Liver (tissue), 9 donors: ENCODE measurements around the gene SLC2A6. TPM values are rescaled to one million over a fixed set of nuclear protein-coding genes. Genes with fewer than 3 reads are reported as not detected.
A peak's percentile ranks its signal among the peaks of the same experiment; 100 is the strongest.

Source experiments
- DNase-seq: peaks from one replicate; pipeline ENCODE4 v3.0.0-alpha.2; 2017; ENCODE audit warnings: low spot score
- H3K27ac ChIP-seq, 2 donors: one replicate each; pipeline ENCODE4 v1.7.0; 2013; ENCODE audit warnings: inconsistent platforms in 2 of 2, low read length in 2 of 2, control low read depth in 1 of 2, low read depth in 1 of 2, mild to moderate bottlenecking in 1 of 2
- H3K27me3 ChIP-seq, 4 donors: one replicate each; pipeline versions ENCODE4 v1.6.1 to v1.7.0; 2013; ENCODE audit warnings: low read length in 3 of 4, inconsistent platforms in 1 of 4, mild to moderate bottlenecking in 1 of 4, moderate library complexity in 1 of 4; ENCODE audit not compliant: control insufficient read depth in 4 of 4, insufficient read depth in 4 of 4
- H3K36me3 ChIP-seq, 4 donors: one replicate each; pipeline versions ENCODE4 v1.6.1 to v1.7.0; 2013; ENCODE audit warnings: low read length in 3 of 4, mild to moderate bottlenecking in 3 of 4, low read depth in 1 of 4, moderate library complexity in 1 of 4; ENCODE audit not compliant: control insufficient read depth in 4 of 4, insufficient read depth in 3 of 4
- H3K4me1 ChIP-seq, 4 donors: one replicate each; pipeline versions ENCODE4 v1.6.1 to v1.7.0; 2013; ENCODE audit warnings: low read length in 3 of 4, mild to moderate bottlenecking in 3 of 4, moderate library complexity in 1 of 4; ENCODE audit not compliant: control insufficient read depth in 4 of 4, insufficient read depth in 4 of 4
- H3K4me3 ChIP-seq, 3 donors: one replicate each; pipeline versions ENCODE4 v1.6.1 to v1.7.0; 2013; ENCODE audit warnings: low read length in 3 of 3, control low read depth in 1 of 3, low read depth in 1 of 3, mild to moderate bottlenecking in 1 of 3
- H3K9ac ChIP-seq, 2 donors: one replicate each; pipeline ENCODE4 v1.7.0; 2013; ENCODE audit warnings: low read length in 2 of 2, mild to moderate bottlenecking in 2 of 2, moderate library complexity in 2 of 2, control low read depth in 1 of 2, low read depth in 1 of 2
- H3K9me3 ChIP-seq, 4 donors: one replicate each; pipeline versions ENCODE4 v1.6.1 to v1.7.0; 2013; ENCODE audit warnings: low read length in 3 of 4; ENCODE audit not compliant: control insufficient read depth in 4 of 4
- ATF3 ChIP-seq: IDR thresholded peaks from 2 replicates; pipeline ENCODE4 v1.6.1; 2016; ENCODE audit warnings: antibody characterized with exemption
- CTCF ChIP-seq: fragments of 150-350 bp; IDR thresholded peaks from 2 replicates; pipeline ENCODE4 v1.5.1; 2017; ENCODE audit warnings: improper control_type of control experiment, low read depth, low read length; ENCODE audit not compliant: missing input control
- EGR1 ChIP-seq, 2 donors: IDR thresholded peaks; 2 replicates each; pipeline ENCODE4 v1.6.1; 2016 to 2018; ENCODE audit warnings: antibody characterized with exemption in 2 of 2, low read depth in 2 of 2
- FOXA1 ChIP-seq: IDR thresholded peaks from 2 replicates; pipeline ENCODE4 v1.6.1; 2016; ENCODE audit warnings: antibody characterized with exemption
- FOXA2 ChIP-seq: IDR thresholded peaks from 2 replicates; pipeline ENCODE4 v1.6.1; 2016; ENCODE audit warnings: antibody characterized with exemption
- GABPA ChIP-seq, 2 donors: IDR thresholded peaks in 1 of 2; conservative IDR thresholded peaks in 1 of 2; 2 replicates each; pipeline ENCODE4 v1.6.1; 2016; ENCODE audit warnings: antibody characterized with exemption in 2 of 2, mild to moderate bottlenecking in 1 of 2, moderate library complexity in 1 of 2
- HNF4A ChIP-seq, 2 donors: conservative IDR thresholded peaks; 2 replicates each; pipeline ENCODE4 v1.6.1; 2016; ENCODE audit warnings: antibody characterized with exemption in 2 of 2, mild to moderate bottlenecking in 2 of 2
- HNF4G ChIP-seq: IDR thresholded peaks from 2 replicates; pipeline ENCODE4 v1.6.1; 2016; ENCODE audit warnings: antibody characterized with exemption
- JUND ChIP-seq, 2 donors: IDR thresholded peaks; 2 replicates each; pipeline ENCODE4 v1.6.1; 2016; ENCODE audit warnings: antibody characterized with exemption in 2 of 2
- NR2F2 ChIP-seq: IDR thresholded peaks from 2 replicates; pipeline ENCODE4 v1.6.1; 2016; ENCODE audit warnings: antibody characterized with exemption
- RAD21 ChIP-seq, 2 donors: IDR thresholded peaks; 2 replicates each; pipeline ENCODE4 v1.6.1; 2016; ENCODE audit warnings: antibody characterized with exemption in 2 of 2, mild to moderate bottlenecking in 2 of 2
- RXRA ChIP-seq, 2 donors: IDR thresholded peaks; 2 replicates each; pipeline ENCODE4 v1.6.1; 2017 to 2018; ENCODE audit warnings: antibody characterized with exemption in 2 of 2, mild to moderate bottlenecking in 1 of 2
- SP1 ChIP-seq: IDR thresholded peaks from 2 replicates; pipeline ENCODE4 v1.6.1; 2018; ENCODE audit warnings: antibody characterized with exemption, mild to moderate bottlenecking
- TAF1 ChIP-seq: conservative IDR thresholded peaks from 2 replicates; pipeline ENCODE4 v1.6.1; 2016; ENCODE audit warnings: antibody characterized with exemption, mild to moderate bottlenecking
- YY1 ChIP-seq: IDR thresholded peaks from 2 replicates; pipeline ENCODE4 v1.6.1; 2016; ENCODE audit warnings: antibody characterized with exemption, mild to moderate bottlenecking
- WGBS: extraction: QIAGEN DNeasy Blood & Tissue Kit; methylation state at CpG from one replicate; pipeline ENCODE4 v1.1.7; 2013; 5-methylcytosine and 5-hydroxymethylcytosine counted together
- polyA plus RNA-seq, 2 donors: library from polyadenylated mRNA; stranded (reverse) in 1 of 2; unstranded in 1 of 2; fragments of 200-250 nt in 1 of 2; fragments of >200 nt in 1 of 2; fragmentation: Nextera tagmentation in 1 of 2; extraction: Ambion mirVana in 1 of 2; gene quantifications; one replicate each; pipeline versions ENCODE4 v1.2.1 to v1.2.3, GENCODE V29; 2013 to 2015
- total RNA-seq, 2 donors: library from RNA; depleted of rRNA; stranded (reverse); fragments of >200 nt; gene quantifications; one replicate each; pipeline ENCODE4 v1.2.3, GENCODE V29; 2014
- TF ChIP-seq, protein P1 (sequence below): IDR thresholded peaks from 2 replicates; pipeline ENCODE4 v1.6.1; 2016; ENCODE audit warnings: antibody characterized with exemption, mild to moderate bottlenecking
- TF ChIP-seq, protein P2 (sequence below): IDR thresholded peaks from 2 replicates; pipeline ENCODE4 v1.6.1; 2016; ENCODE audit warnings: antibody characterized with exemption
- TF ChIP-seq, protein P3 (sequence below): IDR thresholded peaks from 2 replicates; pipeline ENCODE4 v1.6.1; 2016; ENCODE audit warnings: antibody characterized with exemption
- donor health status: healthy.
- donor health status: healthy.
- donor health status: healthy.
- donor health status: healthy.
- donor health status: healthy.

SLC2A6 gene
- total and polyA plus RNA-seq, 4 donors: 1.7 to 3.9 (median 2.3) TPM

DNA sequence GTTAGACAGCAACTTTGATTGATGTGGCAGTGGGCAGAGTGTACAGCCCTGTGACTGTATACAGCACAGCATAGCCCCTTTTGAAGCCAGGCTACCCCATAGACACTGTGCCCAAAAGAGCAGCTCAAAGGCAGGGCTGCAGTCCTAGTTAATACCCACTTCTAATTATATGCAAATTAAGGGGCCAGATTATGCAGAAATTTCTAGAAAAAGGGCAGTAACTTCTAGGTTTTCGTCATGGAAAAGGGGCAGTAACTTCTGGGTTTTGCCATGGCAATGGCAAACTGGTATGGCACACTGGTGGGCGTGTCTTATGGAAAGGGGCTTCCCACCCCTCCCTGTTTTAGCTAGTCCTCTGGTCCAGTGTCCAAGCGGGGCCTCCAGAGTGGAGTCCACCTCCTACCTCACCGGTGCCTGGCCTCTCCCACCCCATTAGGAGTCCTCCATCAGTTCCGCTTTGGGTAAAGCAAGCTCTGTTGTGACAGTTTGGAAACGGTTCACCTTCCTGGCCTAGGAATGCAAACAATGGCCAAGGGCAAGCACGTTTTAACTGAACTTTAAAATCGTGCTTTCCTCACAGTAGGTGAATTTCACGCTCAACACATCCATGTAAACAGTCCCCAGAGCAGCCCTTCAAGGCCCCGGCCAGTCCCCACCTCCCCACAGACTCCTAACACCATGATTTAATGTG lies 51.1 kb downstream of the SLC2A6 start:
- Histone ChIP-seq H3K27ac (no peak overlapping the region), H3K4me3 (no peak overlapping the region), H3K36me3 (no peaks in the 10 kb centered on the region), H3K9me3 (no peaks in the 10 kb centered on the region), H3K4me1 (peaks cover 0 to 8% (median 4%) of the 10 kb centered on the region in 4 donors), H3K27me3 (no peaks in the 10 kb centered on the region), H3K9ac (no peak overlapping the region)
- DNase-seq: no peak
- TF ChIP-seq CTCF: no peak
- 60% methylated on average over 10 of the region's 10 CpGs for WGBS

DNA sequence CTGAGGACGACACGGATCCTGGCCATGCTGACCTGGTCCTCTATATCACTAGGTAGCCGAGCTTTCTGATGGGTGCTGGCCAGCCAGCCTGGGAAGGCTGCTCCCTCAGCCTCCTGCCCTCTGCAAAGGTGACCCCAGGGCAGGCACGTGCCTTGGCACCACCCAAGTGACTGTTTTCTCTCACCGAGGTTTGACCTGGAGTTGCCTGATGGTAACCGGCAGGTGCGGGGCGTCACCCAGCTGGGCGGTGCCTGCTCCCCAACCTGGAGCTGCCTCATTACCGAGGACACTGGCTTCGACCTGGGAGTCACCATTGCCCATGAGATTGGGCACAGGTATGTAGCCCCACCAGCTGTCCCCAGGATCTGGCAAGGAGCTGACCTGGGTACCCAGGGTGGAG lies 52.9 kb downstream of the SLC2A6 start:
- H3K36me3 ChIP-seq: no peaks in the 10 kb centered on the region
- H3K27me3 ChIP-seq: no peaks in the 10 kb centered on the region
- no peak overlapping the region for H3K4me3 ChIP-seq
- TF ChIP-seq FOXA2 (no peak), NR2F2 (no peak), EGR1 (IDR thresholded peaks at IDR 0.05; ENCODE audit: low read depth in 2 of 2) (no peak), SP1 (no peak), HNF4G (no peak), RXRA (IDR thresholded peaks at IDR 0.05) (no peak), RAD21 (IDR thresholded peaks at IDR 0.05) (no peak), GABPA (IDR thresholded peaks at IDR 0.05 in 1 of 2, conservative IDR thresholded peaks at IDR 0.05 in 1 of 2) (no peak), FOXA1 (no peak), TAF1 (no peak), CTCF (no peak), YY1 (no peak), HNF4A (conservative IDR thresholded peaks at IDR 0.05) (no peak), ATF3 (no peak), JUND (IDR thresholded peaks at IDR 0.05) (no peak)
- TF ChIP-seq, protein P1, sequence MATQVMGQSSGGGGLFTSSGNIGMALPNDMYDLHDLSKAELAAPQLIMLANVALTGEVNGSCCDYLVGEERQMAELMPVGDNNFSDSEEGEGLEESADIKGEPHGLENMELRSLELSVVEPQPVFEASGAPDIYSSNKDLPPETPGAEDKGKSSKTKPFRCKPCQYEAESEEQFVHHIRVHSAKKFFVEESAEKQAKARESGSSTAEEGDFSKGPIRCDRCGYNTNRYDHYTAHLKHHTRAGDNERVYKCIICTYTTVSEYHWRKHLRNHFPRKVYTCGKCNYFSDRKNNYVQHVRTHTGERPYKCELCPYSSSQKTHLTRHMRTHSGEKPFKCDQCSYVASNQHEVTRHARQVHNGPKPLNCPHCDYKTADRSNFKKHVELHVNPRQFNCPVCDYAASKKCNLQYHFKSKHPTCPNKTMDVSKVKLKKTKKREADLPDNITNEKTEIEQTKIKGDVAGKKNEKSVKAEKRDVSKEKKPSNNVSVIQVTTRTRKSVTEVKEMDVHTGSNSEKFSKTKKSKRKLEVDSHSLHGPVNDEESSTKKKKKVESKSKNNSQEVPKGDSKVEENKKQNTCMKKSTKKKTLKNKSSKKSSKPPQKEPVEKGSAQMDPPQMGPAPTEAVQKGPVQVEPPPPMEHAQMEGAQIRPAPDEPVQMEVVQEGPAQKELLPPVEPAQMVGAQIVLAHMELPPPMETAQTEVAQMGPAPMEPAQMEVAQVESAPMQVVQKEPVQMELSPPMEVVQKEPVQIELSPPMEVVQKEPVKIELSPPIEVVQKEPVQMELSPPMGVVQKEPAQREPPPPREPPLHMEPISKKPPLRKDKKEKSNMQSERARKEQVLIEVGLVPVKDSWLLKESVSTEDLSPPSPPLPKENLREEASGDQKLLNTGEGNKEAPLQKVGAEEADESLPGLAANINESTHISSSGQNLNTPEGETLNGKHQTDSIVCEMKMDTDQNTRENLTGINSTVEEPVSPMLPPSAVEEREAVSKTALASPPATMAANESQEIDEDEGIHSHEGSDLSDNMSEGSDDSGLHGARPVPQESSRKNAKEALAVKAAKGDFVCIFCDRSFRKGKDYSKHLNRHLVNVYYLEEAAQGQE: no peak
- TF ChIP-seq, protein P2, sequence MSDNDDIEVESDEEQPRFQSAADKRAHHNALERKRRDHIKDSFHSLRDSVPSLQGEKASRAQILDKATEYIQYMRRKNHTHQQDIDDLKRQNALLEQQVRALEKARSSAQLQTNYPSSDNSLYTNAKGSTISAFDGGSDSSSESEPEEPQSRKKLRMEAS: no peak
- TF ChIP-seq, protein P3, sequence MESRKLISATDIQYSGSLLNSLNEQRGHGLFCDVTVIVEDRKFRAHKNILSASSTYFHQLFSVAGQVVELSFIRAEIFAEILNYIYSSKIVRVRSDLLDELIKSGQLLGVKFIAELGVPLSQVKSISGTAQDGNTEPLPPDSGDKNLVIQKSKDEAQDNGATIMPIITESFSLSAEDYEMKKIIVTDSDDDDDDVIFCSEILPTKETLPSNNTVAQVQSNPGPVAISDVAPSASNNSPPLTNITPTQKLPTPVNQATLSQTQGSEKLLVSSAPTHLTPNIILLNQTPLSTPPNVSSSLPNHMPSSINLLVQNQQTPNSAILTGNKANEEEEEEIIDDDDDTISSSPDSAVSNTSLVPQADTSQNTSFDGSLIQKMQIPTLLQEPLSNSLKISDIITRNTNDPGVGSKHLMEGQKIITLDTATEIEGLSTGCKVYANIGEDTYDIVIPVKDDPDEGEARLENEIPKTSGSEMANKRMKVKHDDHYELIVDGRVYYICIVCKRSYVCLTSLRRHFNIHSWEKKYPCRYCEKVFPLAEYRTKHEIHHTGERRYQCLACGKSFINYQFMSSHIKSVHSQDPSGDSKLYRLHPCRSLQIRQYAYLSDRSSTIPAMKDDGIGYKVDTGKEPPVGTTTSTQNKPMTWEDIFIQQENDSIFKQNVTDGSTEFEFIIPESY: no peak
- 76% methylated on average over 11 of the region's 11 CpGs for WGBS
- H3K9me3 ChIP-seq: no peaks in the 10 kb centered on the region
- H3K27ac ChIP-seq: peak overlapping the region in 1 of 2 donors; percentile 7
- DNase-seq: no peak
- no peak overlapping the region for H3K9ac ChIP-seq
- peaks cover 0 to 8% (median 4%) of the 10 kb centered on the region in 4 donors for H3K4me1 ChIP-seq
